ENCODE results near the gene ADAM22.
"Not testable (repeated sequence)": the region's sequence is repeated elsewhere in the genome, so short reads cannot be mapped to it uniquely, and the experiment has no call there.

DNA sequence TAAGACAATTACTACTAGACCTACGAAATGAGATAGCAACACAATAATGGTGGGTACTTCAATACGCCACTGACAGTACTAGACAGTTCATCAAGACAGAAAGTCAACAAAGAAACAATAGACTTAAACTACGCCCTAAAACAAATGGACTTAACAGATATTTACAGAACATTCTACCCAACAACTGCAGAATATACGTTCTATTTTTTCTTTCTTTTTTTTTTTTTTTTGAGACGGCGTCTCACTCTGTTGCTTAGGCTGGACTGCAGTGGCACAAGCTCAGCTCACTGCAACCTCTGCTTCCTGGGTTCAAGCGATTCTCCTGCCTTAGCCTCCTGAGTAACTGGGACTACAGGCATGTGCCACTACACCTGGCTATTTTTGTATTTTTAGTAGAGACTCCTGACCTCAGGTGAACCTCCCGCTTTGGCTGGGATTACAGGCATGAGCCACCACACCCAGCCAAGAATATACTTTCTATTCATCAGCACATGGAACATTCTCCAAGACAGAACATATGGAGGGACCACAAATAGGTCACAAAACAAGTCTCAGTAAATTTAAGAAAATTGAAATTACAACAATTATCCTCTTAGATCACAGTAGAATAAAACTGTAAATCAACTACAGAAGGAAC is 11.2 kb upstream of the ADAM22 start:
- TF ChIP-seq CTCF (IDR thresholded peaks at IDR 0.05); EZH2 (IDR thresholded peaks at IDR 0.05; ENCODE audit: borderline replicate concordance, insufficient read depth, low read depth, low read length, poor library complexity, severe bottlenecking): not testable (repeated sequence)
